GM21447 (cell line): ENCODE results near the gene CCDC149.

Experiments
- ATAC-seq: cut with Tn5 transposase; IDR thresholded peaks from one replicate; pipeline ENCODE4 v1.9.1; 2021; ENCODE audit not compliant: unreplicated experiment

Gene CCDC149

GRCh38 chr4:24778464-24779225 lies 134.2 kb downstream of the CCDC149 start:
- ATAC-seq, result no peak

- no peak for ATAC-seq
Observed at GRCh38 chr4:24777536-24778463, 135.0 kb downstream of the CCDC149 start.

- no peak for ATAC-seq
Observed at GRCh38 chr4:24775750-24776149, 137.1 kb downstream of the CCDC149 start.

GRCh38 chr4:24775032-24775605 lies 137.7 kb downstream of the CCDC149 start:
- no peak for ATAC-seq

GRCh38 chr4:24774452-24774851 lies 138.4 kb downstream of the CCDC149 start:
- ATAC-seq, result no peak

DNA sequence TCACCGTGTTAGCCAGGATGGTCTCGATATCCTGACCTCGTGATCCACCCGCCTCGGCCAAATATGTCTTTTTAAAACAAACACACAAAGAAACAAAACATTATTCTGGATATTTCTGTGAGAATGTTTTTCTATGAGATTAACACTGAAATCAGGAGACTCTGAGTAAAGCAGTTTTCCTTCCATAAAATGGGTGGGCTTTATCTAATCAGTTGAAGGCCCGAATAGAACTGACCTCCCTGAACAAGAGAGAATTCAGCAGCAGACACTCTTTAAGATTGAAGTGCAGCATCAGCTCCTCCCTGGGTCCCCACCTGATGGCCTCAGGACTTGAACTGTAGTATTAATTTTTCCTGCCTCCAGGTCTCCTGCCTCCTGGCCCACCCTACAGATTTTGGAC lies 139.9 kb downstream of the CCDC149 start:
- ATAC-seq, result no peak

DNA sequence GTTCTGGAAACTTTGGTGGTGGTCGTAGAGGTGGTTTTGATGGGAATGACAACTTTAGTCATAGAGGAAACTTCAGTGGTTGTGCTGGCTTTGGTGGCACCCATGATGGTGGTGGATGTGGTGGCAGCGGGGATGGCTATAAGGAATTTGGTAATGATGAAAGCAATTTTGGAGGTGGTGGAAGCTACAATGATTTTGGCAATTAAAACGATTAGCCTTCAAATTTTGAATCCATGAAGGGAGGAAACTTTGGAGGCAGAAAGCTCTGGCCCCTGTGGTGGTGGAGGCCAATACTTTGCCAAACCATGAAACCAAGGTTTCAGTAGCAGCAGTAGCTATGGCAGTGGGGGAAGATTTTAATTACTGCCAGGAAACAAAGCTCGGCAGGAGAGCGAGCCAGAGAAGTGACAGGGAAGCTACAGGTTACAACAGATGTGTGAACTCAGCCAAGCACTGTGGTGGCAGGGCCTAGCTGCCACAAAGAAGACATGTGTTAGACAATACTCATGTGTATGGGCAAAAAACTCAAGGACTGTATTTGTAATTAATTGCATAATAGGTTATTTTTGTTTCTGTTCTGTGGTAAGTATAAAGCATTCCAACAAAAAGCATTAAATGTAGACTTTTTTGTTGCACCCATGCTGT lies 140.7 kb downstream of the CCDC149 start:
- no peak for ATAC-seq

- ATAC-seq, result no peak
Observed at GRCh38 chr4:24771241-24771640, 141.6 kb downstream of the CCDC149 start.

- ATAC-seq, result no peak
Observed at GRCh38 chr4:24770667-24771066, 142.2 kb downstream of the CCDC149 start.

DNA sequence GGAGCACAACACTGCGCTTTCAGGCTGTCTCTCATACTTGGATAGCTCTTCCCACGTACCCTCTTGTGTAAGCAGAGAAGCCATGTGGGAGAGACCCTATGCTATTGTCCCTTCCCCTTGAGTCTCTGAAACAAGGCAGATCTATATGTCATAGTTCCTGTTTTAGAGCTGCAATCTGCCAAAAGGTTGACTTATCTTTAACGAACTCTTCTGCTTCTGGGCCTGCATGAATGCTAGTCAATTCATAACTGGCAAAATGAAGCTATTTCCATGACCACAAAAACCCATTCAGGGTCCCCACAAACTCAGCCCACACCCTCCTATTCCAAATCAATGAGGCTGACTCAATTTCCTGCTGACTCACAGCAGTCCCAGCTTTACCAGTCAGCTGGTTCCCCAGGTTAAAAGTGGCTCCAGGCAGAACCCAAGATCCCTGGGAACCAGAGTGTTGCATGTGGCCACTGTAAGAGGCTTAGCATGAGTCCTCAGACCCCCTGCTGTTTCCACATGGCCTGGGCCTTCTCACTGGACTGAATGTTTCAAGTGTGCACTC lies 142.7 kb downstream of the CCDC149 start:
- ATAC-seq, result peak; percentile 71

DNA sequence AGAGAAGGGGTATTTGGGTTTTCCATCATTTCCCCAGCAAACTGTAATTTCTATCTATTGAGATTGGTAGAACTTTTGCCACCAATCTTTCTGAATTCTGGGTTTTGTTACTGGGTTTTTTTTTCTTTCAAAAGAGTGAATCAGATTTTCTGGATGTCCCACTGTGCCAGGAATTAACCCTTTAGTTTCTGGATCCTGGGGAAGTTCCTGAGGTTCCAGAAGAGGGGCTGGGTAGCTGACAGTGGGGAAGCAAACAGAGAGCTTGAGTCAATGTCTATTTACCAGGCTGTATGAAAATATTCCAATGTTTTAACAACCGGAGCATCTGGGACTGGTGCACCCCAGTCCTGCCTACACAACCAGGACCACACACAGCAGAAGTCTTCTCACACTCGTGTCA lies 143.3 kb downstream of the CCDC149 start:
- no peak for ATAC-seq

DNA sequence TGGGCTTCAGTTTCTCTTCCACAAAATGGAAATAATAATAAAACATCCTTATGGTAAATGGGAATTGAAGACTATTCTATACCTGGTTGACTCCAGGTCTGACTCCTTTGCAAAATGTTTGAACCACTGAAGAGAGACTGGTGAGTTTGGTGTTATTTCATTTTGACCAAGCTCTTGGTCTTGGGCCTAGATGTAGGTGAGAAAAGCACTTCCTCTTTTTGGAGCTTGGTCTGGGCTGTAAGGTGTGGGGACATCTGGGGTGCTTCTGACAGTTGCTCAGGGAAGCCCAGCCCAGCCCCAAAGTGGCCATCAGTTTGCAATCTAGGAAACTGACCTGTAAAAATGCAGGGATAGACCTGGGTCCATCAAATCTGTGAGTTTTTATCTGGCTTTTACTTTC lies 144.2 kb downstream of the CCDC149 start:
- ATAC-seq, result peak; percentile 78

DNA sequence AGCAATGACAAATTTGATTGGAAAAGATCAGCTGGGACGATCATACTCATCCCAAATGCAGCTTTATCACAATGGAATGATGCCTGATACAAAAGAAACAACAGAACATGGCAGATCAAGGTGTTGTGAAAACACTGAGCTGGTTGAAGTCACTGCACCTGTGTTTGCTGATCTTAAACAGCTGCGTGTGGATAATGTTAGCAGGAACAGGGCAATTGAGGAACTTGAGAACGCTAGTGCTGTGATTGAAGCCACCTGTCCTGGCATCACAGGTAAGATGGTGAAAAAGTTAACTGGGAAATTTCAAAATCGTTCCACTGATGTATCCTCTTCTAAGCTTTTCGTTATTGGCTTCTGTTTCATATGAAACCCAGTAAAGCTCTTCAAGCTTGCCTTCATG lies 144.8 kb downstream of the CCDC149 start:
- peak; percentile 5 for ATAC-seq

DNA sequence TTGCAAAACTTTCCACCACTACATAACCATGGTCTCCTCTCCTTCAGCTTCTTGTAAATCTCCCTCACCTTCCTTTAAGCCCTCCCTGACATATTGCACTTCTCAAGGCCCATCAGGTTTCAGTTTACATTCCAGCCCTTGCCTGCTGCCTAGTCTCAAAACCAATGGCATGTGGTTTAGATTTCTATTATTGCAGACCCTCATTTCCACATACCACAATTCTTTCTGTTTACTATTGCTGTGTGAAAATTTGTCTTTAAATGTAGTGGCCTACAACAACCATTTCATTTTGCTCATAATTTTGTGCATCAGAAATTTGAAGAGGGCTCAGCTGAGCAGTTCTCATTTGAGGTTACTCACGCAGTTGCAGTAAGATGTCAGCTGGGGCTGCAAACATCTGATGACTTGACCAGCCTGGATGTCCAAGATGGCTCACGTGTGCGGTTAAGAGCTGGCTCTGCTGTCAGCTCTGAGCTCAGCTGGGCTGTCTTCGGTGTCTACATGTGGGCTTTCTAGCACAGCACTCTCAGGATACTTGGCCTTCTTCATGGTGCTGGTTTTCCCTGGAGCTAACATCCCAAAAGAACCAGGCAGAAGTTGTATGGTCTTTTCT lies 147.4 kb downstream of the CCDC149 start:
- no peak for ATAC-seq

DNA sequence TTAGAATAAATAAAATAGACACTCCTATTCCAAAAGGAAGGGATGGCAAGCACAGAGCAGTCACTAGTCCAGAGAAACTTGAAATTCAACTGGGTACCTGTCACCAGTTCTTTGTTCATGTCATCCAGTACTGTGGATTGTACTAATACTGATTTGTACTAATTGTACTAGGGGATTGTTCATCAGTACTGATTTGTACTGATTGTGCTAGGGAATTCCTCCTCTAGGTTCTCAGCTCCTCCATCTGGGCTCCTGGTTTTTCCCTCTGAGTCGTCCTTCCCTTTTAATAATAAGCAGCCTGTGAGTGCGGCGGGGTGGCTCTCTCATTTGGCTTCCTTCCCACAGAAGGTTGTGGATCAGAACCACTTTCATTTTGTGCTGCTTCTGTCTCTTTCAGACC lies 148.5 kb downstream of the CCDC149 start:
- no peak for ATAC-seq

GRCh38 chr4:24763631-24764297 lies 149.1 kb downstream of the CCDC149 start:
- ATAC-seq, result no peak
